WI38 (cell line): ENCODE results near the gene IL1RAPL1.

Experiments used
- H3K4me3 ChIP-seq: 2 replicates; pipeline ENCODE4 v1.5.1; 2011; ENCODE audit warnings: low read depth, mild to moderate bottlenecking, control low read depth, low read length
- TF ChIP-seq, protein P1 (sequence below): IDR thresholded peaks from 2 replicates; pipeline ENCODE4 v1.5.1; 2012; ENCODE audit warnings: low read depth, mild to moderate bottlenecking, control low read depth, low read length

IL1RAPL1 gene

DNA sequence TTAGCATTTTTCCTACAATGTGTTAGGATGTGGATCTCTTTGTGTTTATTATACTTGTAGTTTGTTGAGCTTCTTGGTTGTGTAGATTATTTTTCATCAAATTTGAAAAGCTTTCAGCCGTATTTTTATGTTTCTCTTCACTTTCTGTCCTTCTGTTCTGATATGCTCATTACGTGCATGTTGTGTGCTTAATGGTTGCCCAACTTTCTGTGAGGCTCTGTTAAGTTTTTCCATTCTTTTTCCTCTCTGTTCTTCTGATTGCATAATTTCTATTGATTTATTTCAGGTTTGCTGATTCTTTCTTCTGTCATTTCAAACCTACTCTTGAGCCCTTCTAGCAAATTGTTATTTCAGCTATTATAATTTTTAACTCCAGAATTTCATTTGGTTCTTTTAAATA lies 478.2 kb downstream of the IL1RAPL1 start:
- TF ChIP-seq, protein P1, sequence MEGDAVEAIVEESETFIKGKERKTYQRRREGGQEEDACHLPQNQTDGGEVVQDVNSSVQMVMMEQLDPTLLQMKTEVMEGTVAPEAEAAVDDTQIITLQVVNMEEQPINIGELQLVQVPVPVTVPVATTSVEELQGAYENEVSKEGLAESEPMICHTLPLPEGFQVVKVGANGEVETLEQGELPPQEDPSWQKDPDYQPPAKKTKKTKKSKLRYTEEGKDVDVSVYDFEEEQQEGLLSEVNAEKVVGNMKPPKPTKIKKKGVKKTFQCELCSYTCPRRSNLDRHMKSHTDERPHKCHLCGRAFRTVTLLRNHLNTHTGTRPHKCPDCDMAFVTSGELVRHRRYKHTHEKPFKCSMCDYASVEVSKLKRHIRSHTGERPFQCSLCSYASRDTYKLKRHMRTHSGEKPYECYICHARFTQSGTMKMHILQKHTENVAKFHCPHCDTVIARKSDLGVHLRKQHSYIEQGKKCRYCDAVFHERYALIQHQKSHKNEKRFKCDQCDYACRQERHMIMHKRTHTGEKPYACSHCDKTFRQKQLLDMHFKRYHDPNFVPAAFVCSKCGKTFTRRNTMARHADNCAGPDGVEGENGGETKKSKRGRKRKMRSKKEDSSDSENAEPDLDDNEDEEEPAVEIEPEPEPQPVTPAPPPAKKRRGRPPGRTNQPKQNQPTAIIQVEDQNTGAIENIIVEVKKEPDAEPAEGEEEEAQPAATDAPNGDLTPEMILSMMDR = no peak
- no peak overlapping the region for H3K4me3 ChIP-seq

DNA sequence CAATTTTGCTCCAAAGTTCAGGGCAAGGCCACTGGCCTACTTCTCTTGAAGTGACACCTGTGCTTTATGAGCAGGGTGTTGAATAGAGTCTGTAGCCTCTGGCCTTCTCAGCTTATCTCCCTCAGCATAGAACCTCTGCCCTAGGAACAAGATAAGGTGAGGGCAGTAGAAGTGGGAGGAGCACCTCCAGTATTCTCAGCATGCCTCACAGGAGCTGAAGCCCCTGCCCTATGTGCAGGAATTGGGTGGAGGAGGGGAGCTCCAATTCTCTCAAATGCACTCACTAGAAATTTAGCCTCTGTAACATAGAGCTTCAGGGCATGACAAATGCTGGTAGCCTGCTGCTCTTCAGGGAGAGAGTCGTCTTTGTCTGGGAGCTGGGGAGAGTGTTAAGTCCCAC lies 479.3 kb downstream of the IL1RAPL1 start:
- no peak overlapping the region for H3K4me3 ChIP-seq
- TF ChIP-seq, protein P1 = no peak

DNA sequence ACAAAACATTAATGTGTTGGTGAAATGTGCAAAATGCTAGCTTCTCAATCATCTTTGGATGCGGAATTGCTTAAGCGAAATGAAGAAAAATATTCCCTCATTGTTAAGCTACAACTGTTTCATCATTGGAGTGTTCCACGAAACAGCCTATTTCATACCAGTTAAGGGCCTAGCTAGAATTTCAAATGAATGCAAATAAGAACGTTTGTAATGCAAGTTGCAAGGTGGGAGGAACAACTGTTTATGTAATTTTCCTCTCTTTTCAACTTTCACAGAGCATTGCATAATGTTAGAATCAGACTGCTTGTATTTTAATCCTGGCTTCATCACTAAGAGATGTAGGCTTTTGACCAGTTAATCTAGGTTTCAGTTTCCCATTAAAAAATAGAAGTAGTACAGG lies 480.1 kb downstream of the IL1RAPL1 start:
- H3K4me3 ChIP-seq = no peak overlapping the region
- TF ChIP-seq, protein P1 = no peak

DNA sequence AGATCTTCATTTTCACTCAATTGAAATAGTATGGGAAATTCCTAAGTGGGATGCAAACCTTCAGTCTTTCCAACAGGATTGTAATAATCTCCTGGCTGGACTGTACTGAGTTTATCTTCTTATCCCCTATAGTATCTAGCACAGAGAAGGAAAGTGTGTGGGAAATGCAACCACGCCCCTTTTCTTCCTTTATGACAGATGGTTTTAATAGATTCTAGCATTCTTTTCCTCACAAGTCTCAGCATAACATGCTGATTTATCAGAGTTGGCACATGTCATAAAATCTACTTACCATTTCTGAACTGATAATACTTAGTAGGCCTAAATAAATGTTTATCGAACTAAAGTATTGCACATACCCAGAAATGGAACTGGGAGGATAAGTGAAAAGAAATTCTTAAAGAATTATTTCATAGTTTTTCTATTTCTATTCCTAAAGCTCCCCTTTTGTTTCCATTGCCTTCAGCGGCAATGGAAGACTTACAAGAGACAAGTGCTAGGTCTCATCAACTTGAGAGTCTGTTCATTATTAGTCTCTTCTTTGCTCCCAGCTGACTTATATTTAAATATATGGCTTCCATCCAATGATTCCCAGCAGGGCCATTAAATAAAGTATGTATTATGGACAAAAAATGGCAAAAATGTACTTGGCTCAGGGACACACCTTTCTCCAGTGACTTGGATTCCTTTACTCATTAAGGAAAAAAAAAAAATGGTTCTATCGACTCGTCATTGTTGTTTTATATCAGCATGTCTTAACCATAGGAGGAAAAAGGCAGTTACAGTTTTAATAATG lies 484.5 kb downstream of the IL1RAPL1 start:
- no peak overlapping the region for H3K4me3 ChIP-seq
- TF ChIP-seq, protein P1 = no peak

DNA sequence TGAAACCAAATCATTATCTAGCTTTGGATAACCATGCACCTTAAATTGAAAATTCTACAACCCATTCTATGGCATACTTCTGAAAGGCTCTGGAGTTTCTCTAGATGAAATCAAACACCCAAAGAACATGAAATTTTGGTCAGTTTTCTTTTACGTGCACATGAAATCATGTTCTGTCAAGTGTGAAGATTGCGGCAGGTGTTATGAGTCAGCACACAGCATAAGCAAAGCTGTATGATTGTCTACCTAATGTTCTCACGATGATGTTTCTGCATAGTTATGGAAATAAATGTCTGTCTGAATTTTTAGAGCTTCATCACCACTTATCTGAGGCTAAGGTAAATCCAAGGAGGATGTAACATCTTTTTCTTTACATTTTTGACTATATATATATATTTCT lies 495.3 kb downstream of the IL1RAPL1 start:
- no peak overlapping the region for H3K4me3 ChIP-seq
- TF ChIP-seq, protein P1 = no peak

DNA sequence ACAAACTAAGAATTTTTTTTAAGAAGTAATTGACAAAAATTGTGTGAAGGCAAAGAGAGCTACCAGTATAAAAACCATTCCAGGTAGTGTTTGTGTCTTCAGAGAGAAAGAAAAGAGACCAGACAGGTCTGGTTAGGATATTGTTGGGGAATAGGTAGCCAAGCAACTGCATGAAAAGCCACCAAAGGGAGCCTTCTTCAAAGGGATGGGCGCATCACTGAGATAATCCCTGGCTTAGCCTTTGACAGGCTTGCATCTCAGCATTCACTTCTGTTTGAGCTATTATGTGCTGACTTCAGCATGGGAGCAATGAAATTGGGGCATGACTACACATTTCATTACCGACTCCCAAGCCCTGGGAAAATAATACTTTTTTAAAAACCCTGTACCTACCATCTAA lies 496.6 kb downstream of the IL1RAPL1 start:
- H3K4me3 ChIP-seq = no peak overlapping the region
- TF ChIP-seq, protein P1 = no peak

DNA sequence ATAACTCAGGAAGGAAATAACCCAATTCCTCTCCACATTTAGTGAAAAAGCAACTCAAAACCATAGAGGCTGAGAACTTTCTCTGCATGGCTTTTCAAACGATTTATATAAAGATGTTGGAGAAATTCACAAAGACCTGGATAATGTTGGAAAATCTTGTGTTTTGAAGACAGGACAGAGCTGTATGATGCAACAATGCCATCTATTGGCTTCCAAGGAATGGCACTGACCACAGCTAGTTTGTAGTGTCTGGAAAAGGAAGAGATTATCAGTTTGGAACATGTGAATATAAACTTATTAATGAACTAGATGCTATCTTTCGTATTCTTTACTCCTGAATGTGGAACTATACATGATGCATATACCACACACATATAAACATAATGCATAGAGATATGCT lies 503.6 kb downstream of the IL1RAPL1 start:
- TF ChIP-seq, protein P1 = no peak

More for the DNA sequence above, 503.6 kb downstream of the IL1RAPL1 start:
- no peak overlapping the region for H3K4me3 ChIP-seq
